Neural cell (in vitro differentiated cells): ENCODE results near the gene CLEC4C. TPM values are rescaled to one million over a fixed set of nuclear protein-coding genes. Genes with fewer than 3 reads are reported as not detected.

Source experiments
- H2AFZ ChIP-seq: fragments of 200-600, 300-800 bp; sonication (generic), shearing (Covaris generic); 2 replicates; pipeline ENCODE4 v1.6.0; 2014; ENCODE audit warnings: low read depth, mild to moderate bottlenecking, antibody characterized with exemption, low read length, moderate library complexity
- H3F3A ChIP-seq: fragments of 200-600 bp; shearing (Covaris generic); 2 replicates; pipeline ENCODE4 v1.6.1; 2016; ENCODE audit warnings: mild to moderate bottlenecking, moderate library complexity, mixed read lengths, antibody characterized with exemption, low read length; ENCODE audit not compliant: insufficient read depth, poor library complexity, severe bottlenecking
- H3K27ac ChIP-seq: fragments of 200-600, 300-800 bp; sonication (generic), shearing (Covaris generic); 2 replicates; pipeline ENCODE4 v1.5.1; 2014; ENCODE audit warnings: mild to moderate bottlenecking, low read length, moderate library complexity
- H3K27me3 ChIP-seq: fragments of 300-800, 200-600 bp; sonication (generic), shearing (Covaris generic); 2 replicates; pipeline ENCODE4 v1.6.0; 2014; ENCODE audit warnings: mild to moderate bottlenecking, low read depth, low read length, moderate library complexity; ENCODE audit not compliant: insufficient read depth
- H3K36me3 ChIP-seq: fragments of 300-800, 200-600 bp; sonication (generic), shearing (Covaris generic); 2 replicates; pipeline ENCODE4 v1.5.1; 2014; ENCODE audit warnings: mild to moderate bottlenecking, antibody characterized with exemption, low read length, moderate library complexity; ENCODE audit not compliant: insufficient read depth
- H3K4me2 ChIP-seq: fragments of 300-800, 200-600 bp; sonication (generic), shearing (Covaris generic); 2 replicates; pipeline ENCODE4 v1.6.0; 2014; ENCODE audit warnings: mild to moderate bottlenecking, low read length
- H3K4me3 ChIP-seq: fragments of 300-800, 200-600 bp; sonication (generic), shearing (Covaris generic); 2 replicates; pipeline ENCODE4 v1.5.1; 2014; ENCODE audit warnings: mild to moderate bottlenecking, low read length, moderate library complexity
- H3K79me2 ChIP-seq: fragments of 200-600 bp; shearing (Covaris generic); replicated peaks from 2 replicates; pipeline ENCODE4 v1.6.0; 2014; ENCODE audit warnings: mild to moderate bottlenecking, low read length, moderate library complexity; ENCODE audit not compliant: insufficient read depth
- H3K9ac ChIP-seq: fragments of 300-800, 200-600 bp; sonication (generic), shearing (Covaris generic); 2 replicates; pipeline ENCODE4 v1.6.1; 2016; ENCODE audit warnings: mild to moderate bottlenecking, low read length, mixed read lengths
- H3K9me2 ChIP-seq: fragments of 200-600 bp; shearing (Covaris generic); 2 replicates; pipeline ENCODE4 v1.6.1; 2016; ENCODE audit warnings: mild to moderate bottlenecking, low read length, mixed read lengths; ENCODE audit not compliant: insufficient read depth
- H3K9me3 ChIP-seq: fragments of 200-600, 300-800 bp; sonication (generic), shearing (Covaris generic); 2 replicates; pipeline ENCODE4 v1.6.1; 2016; ENCODE audit warnings: mild to moderate bottlenecking, mixed run types, low read length, moderate library complexity, mixed read lengths
- H4K20me1 ChIP-seq: fragments of 200-600 bp; shearing (Covaris generic); 2 replicates; pipeline ENCODE4 v1.6.1; 2016; ENCODE audit warnings: mild to moderate bottlenecking, mixed run types; ENCODE audit not compliant: insufficient read depth
- EP300 ChIP-seq: fragments of 450-650 bp; conservative IDR thresholded peaks from 2 replicates; pipeline ENCODE4 v1.6.1; 2014; ENCODE audit warnings: antibody characterized with exemption, mild to moderate bottlenecking, moderate library complexity; ENCODE audit not compliant: poor library complexity, severe bottlenecking
- EZH2 ChIP-seq: fragments of 200-600, 300-800 bp; shearing (Covaris generic), sonication (generic); IDR thresholded peaks from 2 replicates; pipeline ENCODE4 v1.6.1; 2014; ENCODE audit warnings: antibody characterized with exemption, low read length, borderline replicate concordance, mild to moderate bottlenecking; ENCODE audit not compliant: insufficient read depth, poor library complexity, severe bottlenecking
- MXI1 ChIP-seq: fragments of 450-650 bp; conservative IDR thresholded peaks from 2 replicates; pipeline ENCODE4 v1.6.1; 2014; ENCODE audit warnings: antibody characterized with exemption, mild to moderate bottlenecking; ENCODE audit not compliant: poor library complexity, severe bottlenecking
- POLR2AphosphoS5 ChIP-seq: IDR thresholded peaks from 2 replicates; pipeline ENCODE4 v1.6.1; 2012
- RAD21 ChIP-seq: fragments of 450-650 bp; conservative IDR thresholded peaks from 2 replicates; pipeline ENCODE4 v1.6.1; 2014; ENCODE audit warnings: antibody characterized with exemption, mild to moderate bottlenecking, moderate library complexity
- SMC3 ChIP-seq: fragments of 450-650 bp; conservative IDR thresholded peaks from 2 replicates; pipeline ENCODE4 v1.6.1; 2014; ENCODE audit warnings: antibody characterized with exemption, mild to moderate bottlenecking, moderate library complexity; ENCODE audit not compliant: poor library complexity
- TAF1 ChIP-seq: IDR thresholded peaks from 2 replicates; pipeline ENCODE4 v1.6.1; 2012; ENCODE audit warnings: low read depth
- polyA plus RNA-seq: library from polyadenylated mRNA; depleted of rRNA; stranded (reverse); fragments of >200 nt; gene quantifications from 2 replicates; pipeline ENCODE4 v1.2.3, GENCODE V29; 2014
- TF ChIP-seq, protein P1 (sequence below): IDR thresholded peaks from 2 replicates; pipeline ENCODE4 v1.6.1; 2012; ENCODE audit warnings: borderline replicate concordance
- TF ChIP-seq, protein P2 (sequence below): fragments of 450-650 bp; IDR thresholded peaks from 2 replicates; pipeline ENCODE4 v1.5.1; 2014; ENCODE audit warnings: antibody characterized with exemption, mild to moderate bottlenecking, moderate library complexity; ENCODE audit not compliant: poor library complexity, severe bottlenecking

CLEC4C gene
- polyA plus RNA-seq, 1 donor from 2014 or later: not detected

DNA sequence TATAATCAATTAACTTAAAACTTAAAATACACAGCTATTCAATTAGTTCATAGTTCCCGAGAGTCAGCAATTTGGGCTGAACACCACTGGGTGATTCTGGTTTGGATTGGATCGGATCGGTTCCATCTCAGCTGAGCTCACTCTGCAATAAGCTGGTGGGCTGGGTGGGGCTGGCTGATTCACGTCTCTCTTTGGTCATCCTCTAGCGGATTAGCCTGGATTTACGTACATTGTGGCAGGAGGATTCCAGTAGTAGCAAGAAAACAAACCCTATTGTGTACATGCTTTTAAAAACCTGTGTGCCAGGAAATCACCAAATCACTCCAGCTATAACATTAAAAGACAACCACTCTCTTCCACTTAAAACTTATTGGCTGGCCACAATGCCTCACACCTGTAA is 3.2 kb upstream of the CLEC4C start:
- Histone ChIP-seq H3F3A (no peaks in the 10 kb centered on the region), H3K9me2 (no peaks in the 10 kb centered on the region), H3K27ac (no peak overlapping the region), H3K4me3 (no peak overlapping the region), H3K27me3 (no peaks in the 10 kb centered on the region), H3K9me3 (no peaks in the 10 kb centered on the region), H3K4me2 (no peak overlapping the region), H4K20me1 (no peaks in the 10 kb centered on the region), H2AFZ (no peak overlapping the region), H3K9ac (no peak overlapping the region), H3K79me2 (no peaks in the 10 kb centered on the region), H3K36me3 (no peaks in the 10 kb centered on the region)
- TF ChIP-seq EP300 (no peak), TAF1 (no peak), EZH2 (no peak), MXI1 (no peak)

DNA sequence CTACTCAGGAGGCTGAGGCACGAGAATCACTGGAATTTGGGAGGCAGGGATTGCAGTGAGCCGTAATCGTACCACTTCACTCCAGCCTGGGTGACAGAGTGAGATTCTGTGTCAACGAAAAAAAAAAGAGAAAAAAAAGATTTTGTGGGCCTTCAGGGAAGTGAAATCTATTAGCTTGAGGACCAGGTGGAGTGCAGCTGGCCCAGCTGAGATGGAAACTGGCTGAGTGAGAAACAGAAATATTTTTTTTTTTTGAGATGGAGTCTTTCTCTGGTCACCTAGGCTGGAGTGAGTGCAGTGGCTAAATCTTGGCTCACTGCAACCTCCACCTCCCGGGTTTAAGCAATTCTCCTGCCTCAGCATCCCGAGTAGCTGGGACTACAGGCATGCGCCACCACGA is 2.3 kb upstream of the CLEC4C start:
- Histone ChIP-seq H3K9me3 (no peaks in the 10 kb centered on the region), H2AFZ (no peak overlapping the region), H3K9ac (no peak overlapping the region), H3K79me2 (no peaks in the 10 kb centered on the region), H3K9me2 (no peaks in the 10 kb centered on the region), H3K4me3 (no peak overlapping the region), H3K36me3 (no peaks in the 10 kb centered on the region), H3F3A (no peaks in the 10 kb centered on the region), H3K4me2 (no peak overlapping the region), H4K20me1 (no peaks in the 10 kb centered on the region), H3K27ac (no peak overlapping the region), H3K27me3 (no peaks in the 10 kb centered on the region)
- TF ChIP-seq EP300: no peak
- no peak for TF ChIP-seq SMC3
- TF ChIP-seq TAF1: no peak
- TF ChIP-seq, protein P1, sequence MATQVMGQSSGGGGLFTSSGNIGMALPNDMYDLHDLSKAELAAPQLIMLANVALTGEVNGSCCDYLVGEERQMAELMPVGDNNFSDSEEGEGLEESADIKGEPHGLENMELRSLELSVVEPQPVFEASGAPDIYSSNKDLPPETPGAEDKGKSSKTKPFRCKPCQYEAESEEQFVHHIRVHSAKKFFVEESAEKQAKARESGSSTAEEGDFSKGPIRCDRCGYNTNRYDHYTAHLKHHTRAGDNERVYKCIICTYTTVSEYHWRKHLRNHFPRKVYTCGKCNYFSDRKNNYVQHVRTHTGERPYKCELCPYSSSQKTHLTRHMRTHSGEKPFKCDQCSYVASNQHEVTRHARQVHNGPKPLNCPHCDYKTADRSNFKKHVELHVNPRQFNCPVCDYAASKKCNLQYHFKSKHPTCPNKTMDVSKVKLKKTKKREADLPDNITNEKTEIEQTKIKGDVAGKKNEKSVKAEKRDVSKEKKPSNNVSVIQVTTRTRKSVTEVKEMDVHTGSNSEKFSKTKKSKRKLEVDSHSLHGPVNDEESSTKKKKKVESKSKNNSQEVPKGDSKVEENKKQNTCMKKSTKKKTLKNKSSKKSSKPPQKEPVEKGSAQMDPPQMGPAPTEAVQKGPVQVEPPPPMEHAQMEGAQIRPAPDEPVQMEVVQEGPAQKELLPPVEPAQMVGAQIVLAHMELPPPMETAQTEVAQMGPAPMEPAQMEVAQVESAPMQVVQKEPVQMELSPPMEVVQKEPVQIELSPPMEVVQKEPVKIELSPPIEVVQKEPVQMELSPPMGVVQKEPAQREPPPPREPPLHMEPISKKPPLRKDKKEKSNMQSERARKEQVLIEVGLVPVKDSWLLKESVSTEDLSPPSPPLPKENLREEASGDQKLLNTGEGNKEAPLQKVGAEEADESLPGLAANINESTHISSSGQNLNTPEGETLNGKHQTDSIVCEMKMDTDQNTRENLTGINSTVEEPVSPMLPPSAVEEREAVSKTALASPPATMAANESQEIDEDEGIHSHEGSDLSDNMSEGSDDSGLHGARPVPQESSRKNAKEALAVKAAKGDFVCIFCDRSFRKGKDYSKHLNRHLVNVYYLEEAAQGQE: no peak
- TF ChIP-seq, protein P2, sequence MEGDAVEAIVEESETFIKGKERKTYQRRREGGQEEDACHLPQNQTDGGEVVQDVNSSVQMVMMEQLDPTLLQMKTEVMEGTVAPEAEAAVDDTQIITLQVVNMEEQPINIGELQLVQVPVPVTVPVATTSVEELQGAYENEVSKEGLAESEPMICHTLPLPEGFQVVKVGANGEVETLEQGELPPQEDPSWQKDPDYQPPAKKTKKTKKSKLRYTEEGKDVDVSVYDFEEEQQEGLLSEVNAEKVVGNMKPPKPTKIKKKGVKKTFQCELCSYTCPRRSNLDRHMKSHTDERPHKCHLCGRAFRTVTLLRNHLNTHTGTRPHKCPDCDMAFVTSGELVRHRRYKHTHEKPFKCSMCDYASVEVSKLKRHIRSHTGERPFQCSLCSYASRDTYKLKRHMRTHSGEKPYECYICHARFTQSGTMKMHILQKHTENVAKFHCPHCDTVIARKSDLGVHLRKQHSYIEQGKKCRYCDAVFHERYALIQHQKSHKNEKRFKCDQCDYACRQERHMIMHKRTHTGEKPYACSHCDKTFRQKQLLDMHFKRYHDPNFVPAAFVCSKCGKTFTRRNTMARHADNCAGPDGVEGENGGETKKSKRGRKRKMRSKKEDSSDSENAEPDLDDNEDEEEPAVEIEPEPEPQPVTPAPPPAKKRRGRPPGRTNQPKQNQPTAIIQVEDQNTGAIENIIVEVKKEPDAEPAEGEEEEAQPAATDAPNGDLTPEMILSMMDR: no peak
- TF ChIP-seq RAD21: no peak
- no peak for TF ChIP-seq EZH2
- TF ChIP-seq MXI1: no peak
- no peak for TF ChIP-seq POLR2AphosphoS5

DNA sequence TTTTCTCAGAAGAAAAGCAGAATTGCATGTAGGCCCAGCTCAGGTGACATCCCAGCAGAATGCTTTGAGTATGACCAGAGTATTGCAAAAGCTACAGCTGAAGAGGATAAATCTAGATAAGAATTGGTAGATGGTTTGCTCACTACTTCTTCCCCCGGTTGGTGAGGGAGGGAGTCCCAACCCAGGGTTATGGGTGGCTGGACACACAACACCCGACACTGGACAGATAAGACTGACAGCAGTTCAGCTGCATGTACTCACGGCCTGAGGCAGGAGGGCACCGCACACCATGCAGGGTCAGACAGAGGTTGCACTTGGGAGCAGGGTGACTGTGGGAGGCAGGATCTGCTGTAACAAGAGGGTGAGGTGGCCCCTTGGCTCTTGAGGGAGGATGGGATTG is 1.7 kb upstream of the CLEC4C start:
- H3K27ac ChIP-seq: no peak overlapping the region
- no peaks in the 10 kb centered on the region for H3F3A ChIP-seq
- no peaks in the 10 kb centered on the region for H4K20me1 ChIP-seq
- H3K9ac ChIP-seq: no peak overlapping the region
- TF ChIP-seq POLR2AphosphoS5: no peak
- TF ChIP-seq RAD21: no peak
- no peak for TF ChIP-seq SMC3
- TF ChIP-seq, protein P1: no peak
- TF ChIP-seq MXI1: no peak
- no peak for TF ChIP-seq EZH2
- TF ChIP-seq EP300: no peak
- TF ChIP-seq, protein P2: no peak
- TF ChIP-seq TAF1: no peak
- no peaks in the 10 kb centered on the region for H3K9me2 ChIP-seq
- H3K36me3 ChIP-seq: no peaks in the 10 kb centered on the region
- no peak overlapping the region for H3K4me3 ChIP-seq
- no peaks in the 10 kb centered on the region for H3K27me3 ChIP-seq
- H3K9me3 ChIP-seq: no peaks in the 10 kb centered on the region
- no peak overlapping the region for H2AFZ ChIP-seq
- no peak overlapping the region for H3K4me2 ChIP-seq
- no peaks in the 10 kb centered on the region for H3K79me2 ChIP-seq
